GM04504 (cell line): ENCODE measurements around the gene TMCC2.
"Not testable (repeated sequence)": the region's sequence is repeated elsewhere in the genome, so short reads cannot be mapped to it uniquely, and the experiment has no call there.

Experiments
- DNase-seq: peaks from one replicate; pipeline ENCODE4 v3.0.0-alpha.2; 2012; ENCODE audit warnings: low read depth

The TMCC2 gene, protein sequence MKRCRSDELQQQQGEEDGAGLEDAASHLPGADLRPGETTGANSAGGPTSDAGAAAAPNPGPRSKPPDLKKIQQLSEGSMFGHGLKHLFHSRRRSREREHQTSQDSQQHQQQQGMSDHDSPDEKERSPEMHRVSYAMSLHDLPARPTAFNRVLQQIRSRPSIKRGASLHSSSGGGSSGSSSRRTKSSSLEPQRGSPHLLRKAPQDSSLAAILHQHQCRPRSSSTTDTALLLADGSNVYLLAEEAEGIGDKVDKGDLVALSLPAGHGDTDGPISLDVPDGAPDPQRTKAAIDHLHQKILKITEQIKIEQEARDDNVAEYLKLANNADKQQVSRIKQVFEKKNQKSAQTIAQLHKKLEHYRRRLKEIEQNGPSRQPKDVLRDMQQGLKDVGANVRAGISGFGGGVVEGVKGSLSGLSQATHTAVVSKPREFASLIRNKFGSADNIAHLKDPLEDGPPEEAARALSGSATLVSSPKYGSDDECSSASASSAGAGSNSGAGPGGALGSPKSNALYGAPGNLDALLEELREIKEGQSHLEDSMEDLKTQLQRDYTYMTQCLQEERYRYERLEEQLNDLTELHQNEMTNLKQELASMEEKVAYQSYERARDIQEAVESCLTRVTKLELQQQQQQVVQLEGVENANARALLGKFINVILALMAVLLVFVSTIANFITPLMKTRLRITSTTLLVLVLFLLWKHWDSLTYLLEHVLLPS

DNA sequence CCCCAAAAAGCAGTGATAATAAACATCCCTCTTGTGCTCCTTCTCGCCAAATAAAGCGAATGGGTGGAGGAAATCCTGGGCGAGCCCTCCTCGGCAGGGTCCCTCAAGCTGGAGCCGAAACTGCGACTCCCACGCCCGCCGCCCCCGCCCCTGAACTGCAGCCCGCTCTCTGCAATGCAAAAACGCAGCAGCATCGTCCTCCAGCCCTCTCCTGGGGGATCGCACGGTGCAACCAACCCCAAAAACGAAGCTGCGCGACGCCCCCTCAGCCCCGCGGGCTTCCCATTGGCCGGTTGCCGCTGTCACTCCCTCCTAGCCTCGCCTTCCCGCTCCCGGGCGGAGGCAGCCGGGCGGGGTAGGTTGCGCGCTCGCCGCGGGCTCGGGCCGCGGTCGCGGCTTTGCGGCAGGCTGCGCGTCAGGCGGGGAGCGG lies at the start of gene TMCC2:
TSS of gene TMCC2 (plus strand) at position 363 of the 430 bp plus-strand sequence. CDS start 619 bp downstream, outside the sequence.
- DNase-seq = peak; percentile 71

DNA sequence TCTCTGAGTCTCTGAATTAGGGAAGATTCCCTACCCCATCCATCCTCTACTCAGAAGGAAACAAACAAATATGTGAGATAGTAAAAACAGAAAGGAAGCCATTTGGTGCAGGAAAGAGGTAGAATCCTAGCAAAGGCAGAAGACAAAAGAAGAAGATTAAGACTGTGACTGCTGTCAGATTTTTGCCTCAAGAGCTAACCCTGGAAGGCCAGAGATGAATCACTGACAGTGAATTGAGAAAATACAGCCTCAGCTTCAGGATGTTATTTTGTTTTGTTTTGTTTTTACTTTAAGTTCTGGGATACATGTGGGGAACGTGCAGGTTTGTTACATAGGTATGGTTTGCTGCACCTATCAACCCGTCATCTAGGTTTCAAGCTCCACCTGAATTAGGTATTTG lies 47.9 kb upstream of the TMCC2 start:
- DNase-seq = no peak

DNA sequence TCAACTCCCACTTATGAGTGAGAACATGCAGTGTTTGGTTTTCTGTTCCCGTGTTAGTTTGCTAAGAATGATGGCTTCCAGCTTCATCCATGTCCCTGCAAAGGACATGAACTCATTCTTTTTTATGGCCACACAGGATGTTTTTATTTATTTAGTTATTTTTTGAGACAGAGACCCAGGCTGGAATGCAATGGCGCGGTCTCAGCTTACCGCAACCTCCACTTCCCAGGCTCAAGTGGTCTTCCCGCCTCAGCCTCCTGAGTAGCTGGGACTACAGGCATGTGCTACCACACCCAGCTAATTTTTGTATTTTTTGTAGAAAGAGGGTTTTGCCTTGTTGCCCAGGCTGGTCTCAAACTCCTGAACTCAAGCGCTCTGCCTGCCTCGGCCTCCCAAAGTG lies 47.4 kb upstream of the TMCC2 start:
- not testable (repeated sequence) for DNase-seq

DNA sequence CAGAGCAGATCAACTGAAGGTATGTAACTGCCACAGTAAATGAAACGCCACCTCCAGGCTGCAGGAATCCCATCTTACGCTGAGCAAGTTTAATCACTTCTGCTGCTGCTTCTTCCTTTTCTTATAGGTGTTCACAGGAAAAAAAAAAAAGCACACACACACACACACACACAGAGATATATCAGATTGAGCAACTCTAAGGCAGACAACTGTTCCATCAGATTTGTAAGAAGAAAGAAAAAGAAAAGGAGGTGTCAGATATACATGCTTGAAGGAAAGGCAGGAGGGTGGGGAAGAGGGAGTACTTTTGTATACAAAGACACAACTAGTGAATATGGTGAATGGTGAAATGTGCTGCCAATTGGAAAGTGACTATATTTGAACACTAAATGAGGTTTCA lies 44.8 kb upstream of the TMCC2 start:
- DNase-seq = no peak

DNA sequence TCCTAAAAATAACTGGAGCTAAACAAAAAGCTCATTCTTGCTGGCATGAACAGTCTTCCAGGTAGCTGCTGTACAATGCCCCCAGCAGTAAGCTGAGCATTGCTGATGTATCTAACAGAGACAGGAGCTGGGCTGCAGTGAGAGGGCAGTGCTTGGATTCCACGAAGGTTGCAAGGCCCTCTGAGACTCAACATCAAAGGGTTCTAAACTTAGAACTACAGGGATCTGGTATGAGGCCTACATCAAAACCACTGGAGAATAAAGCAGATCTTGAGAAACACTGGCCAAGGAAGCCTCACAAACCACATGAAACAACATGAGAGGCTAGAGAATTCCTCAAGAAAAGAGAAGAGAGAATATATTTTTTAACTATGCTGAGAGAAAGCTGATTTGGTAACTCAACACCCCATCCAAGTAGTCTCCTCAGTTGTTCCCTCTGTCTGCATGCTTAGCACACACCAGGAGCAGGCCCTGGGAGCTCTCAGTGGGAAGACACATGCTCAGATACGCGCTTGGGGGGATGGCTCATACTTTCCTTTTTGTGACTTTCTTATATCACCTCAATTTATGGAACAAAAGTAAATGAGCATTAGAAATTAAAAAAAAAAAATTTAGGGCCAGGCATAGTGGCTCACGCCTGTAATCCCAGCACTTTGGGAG lies 43.9 kb upstream of the TMCC2 start:
- no peak for DNase-seq

DNA sequence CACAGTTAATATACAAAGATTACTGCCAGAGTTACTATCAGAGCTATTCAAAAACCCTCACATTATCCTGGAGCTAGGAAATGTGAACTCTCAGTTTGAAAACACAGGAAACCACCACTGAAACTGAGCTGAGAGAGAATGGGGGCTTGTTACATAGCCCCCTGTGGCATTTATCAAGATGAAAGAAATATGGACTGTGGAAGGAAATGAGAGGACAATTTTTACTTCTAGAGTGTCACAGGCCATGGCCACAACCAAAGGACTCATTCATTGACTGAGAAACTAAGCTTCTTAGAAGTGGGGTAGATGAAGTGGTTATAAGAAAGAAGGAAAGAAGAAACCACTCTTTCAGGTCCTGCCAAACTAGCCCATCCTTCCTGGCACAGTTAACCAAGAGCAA lies 41.6 kb upstream of the TMCC2 start:
- DNase-seq = no peak

DNA sequence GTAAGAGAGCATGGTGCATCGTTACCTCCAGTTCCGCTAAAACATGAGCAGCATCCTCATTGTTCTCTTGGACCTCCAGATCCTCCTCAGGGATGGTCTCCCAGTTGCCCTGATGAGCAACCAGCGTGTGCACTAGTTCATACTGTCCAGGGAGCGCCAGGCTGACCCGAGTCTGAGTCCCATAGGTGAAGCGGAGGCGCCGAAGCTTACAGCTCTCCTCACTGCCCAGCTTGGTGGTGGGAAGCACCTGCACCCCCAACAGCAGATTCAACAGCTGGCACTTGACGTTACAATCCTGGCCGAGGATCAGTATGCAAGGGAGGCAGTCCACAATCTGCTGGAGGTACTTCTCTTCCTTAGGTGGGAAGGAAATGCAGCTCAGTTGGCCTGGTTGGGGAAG lies 40.3 kb upstream of the TMCC2 start:
- DNase-seq = no peak

DNA sequence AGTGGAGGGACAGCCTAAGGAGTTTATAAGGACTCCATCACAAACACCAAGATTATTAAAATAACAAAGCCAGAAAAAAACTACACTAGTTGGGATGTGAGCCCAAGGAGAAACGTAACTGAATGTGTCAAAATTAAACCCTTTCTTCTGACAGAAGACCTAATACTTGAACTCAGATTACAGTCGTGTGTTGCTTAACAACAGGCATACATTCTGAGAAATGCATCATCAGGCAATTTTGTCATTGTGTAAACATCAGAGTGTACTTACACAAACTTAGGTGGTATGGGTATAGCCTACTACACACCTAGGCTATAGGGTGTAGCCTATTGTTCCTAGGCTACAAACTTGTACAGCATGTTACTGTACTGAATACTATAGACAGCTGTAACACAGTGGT lies 39.6 kb upstream of the TMCC2 start:
- DNase-seq = no peak

DNA sequence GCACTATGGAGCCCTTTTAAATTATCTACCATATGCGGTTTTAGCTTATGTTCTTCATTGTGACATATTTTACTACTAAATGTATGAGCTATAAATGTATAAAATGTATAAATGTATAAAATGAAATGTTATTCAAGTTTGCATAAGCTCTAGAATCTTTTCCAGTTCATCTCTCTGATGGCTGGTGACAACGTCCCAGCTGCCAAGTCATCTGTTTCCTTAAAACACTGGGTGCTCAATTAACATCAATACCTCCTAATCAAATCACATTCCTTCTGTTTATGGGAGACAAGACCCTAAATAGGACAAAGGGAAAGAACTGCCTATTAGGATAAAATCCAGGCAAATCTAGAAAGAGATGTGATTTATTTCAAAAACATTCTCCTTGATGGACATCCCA lies 39.1 kb upstream of the TMCC2 start:
- no peak for DNase-seq

DNA sequence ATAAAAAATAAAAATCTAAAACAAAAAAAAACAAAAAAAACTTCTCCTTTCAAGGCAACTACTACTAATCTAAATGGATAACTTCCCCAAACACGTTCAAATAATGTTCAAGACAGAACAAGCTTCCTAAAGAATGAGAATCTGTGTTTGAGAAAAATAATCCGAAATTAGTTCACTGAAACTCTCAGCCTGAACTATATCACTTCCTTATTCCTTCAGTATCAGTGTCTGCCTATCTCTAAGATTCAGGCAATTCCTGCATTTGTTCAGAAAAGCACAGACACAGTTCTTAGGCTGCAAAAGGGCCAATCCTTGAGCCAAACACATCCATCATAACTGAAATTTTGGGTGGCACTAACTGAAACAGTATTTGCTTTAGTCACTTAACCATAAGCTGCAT lies 38.6 kb upstream of the TMCC2 start:
- DNase-seq = no peak

DNA sequence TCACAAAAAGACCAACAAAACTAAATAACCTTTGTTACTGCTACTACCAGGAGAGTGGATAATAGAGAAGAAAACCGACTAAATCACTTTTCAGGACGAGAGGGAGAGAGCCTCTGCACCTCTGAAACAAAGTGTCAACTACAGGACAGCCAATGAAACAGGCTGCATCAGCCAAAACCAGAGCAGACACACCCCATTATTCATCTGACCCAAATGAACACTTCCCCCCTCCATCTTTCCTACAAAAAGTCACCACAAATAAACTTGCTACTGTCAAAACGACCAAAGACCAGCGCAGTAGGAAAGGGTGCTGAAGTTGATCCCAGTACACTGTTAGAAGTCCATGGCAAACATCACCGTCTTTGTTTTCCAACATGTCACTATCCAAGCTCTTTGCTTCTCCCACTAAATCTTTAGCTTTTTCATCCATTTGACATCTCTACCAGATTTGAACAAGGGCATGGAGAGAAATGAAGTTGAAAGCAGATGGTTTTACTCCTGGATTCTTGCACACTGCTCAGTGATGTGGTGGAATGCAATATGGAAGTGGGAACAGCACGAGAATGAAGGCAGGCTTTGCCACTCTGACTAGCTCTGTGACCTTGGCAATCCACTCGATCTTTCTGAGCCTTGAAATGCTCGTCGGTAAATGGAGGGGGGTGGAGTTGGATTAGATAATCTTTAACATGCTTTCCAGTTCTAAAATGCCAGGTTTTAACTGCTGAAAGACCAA lies 36.7 kb upstream of the TMCC2 start:
- DNase-seq = no peak

DNA sequence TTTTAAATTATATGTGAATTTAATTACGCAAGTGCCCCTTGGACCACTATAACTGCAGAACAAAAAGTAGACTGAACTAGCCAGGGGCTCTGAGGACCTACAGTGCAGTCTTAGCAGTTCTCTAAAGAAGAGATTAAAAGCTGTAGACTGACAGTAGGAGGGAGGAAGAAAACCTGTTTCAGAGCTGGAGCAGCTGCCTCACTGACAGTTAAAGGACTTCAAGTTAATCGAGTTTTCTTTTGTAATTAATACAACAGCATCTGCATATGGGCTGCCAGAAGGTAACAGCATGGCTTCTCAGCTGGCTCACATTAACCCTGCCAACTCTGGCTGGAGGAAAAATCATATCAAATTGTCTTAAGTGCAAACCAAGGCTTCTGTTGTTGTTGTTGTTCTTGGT lies 36.1 kb upstream of the TMCC2 start:
- no peak for DNase-seq

DNA sequence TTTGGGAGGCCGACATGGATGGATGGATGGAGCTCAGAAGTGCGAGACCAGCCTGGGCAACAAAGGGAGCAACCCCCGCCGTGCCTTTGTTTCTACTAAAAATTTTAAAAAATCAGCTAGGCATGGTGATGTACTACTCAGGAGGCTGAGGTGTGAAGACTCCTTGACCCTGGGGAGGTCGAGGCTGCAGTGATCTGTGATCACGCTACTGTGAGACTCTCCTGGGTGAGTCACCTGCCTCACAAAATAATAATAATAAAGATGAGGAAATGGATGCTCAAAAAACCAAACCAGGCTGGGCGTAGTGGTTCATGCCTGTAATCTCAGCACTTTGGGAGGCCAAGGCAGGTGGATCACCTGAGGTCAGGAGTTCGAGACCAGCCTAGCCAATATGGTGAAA lies 35.5 kb upstream of the TMCC2 start:
- DNase-seq = no peak

DNA sequence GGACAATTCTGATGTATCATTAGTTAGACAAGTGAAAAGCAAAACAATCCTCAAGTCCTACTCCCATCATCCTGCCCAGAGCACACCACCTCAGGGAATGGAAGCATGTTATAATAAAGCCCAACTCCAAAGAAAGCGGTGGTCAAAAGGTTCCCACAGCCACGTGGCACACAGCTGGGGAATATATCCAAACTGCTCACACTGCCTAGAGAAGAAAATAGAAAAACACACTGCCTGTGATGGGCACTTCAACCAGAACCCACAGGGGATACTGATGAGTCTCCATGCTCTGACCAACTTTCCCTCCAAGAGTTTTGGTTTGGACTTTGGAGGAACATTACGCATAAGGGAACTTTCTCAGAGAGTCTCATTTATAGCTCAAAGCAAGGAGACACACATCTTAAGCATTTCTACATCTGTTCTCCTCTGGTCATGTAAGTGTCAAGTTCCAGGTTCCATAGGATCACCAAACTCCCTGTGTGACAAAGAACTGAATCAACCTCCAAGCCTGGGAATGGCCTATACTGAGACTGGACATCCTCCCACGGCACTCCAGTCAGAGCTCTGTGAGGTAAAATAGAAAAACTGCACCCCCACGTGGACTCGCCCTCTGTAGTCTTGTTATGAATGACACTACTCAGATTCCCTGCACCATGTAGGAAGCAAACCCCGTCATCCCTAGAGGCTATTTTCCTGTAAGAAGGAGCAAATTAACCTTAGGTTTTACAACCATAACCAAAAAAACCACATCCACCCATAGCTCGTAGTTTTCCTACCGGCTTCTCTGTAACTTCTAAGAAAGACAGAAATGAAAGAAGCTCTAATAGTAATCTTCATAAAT lies 28.4 kb upstream of the TMCC2 start:
- DNase-seq = no peak

DNA sequence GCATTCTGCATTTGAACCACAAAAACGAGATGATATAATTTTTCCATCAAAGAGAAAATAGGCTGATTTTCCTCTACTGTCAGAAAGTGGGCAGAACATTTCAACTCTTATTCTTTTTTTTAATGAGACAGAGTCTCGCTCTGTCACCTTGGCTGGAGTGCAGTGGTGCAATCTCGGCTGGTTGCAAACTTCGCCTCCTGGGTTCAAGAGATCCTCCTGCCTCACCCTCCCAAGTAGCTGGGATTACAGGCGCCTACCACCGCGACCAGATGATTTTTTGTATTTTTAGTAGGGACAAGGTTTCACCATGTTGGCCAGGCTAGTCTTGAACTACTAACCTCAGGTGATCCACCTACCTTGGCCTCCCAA lies 27.8 kb upstream of the TMCC2 start:
- DNase-seq = no peak

DNA sequence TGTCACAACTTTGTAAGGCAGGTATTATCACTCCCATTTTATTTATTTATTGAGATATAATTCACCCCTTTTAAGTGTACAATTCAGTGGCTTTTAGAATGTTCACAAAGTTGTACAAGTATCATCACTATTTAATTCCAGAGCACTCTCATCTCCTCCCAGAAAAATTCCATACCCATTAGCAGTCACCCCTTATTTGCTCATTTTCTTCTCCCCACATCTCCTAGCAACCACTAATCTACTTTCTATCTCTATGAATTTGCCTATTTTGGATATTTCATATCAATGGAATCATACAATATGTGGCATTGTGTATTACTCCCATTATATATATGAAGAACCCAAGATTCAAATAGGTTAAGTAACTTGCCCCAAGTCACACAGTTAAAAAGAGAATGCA lies 23.2 kb upstream of the TMCC2 start:
- no peak for DNase-seq

DNA sequence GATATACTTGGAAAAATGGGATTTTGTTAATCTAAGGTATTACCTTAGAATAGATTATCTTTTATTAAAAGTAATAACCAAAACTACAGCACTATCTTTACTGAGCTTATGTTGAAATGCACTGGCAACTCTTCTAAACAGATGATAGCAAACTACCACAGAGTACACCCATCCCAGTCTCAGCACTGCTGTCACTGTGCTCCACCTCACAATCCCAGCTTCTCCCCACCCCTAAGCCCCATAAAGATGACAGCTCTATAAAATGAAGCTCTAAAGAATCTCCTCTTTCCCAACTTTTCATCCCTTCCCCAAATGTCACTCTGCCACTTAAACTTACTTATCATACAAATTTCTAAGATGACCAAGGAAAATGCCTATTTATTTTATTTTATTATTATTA lies 22.7 kb upstream of the TMCC2 start:
- DNase-seq = no peak

DNA sequence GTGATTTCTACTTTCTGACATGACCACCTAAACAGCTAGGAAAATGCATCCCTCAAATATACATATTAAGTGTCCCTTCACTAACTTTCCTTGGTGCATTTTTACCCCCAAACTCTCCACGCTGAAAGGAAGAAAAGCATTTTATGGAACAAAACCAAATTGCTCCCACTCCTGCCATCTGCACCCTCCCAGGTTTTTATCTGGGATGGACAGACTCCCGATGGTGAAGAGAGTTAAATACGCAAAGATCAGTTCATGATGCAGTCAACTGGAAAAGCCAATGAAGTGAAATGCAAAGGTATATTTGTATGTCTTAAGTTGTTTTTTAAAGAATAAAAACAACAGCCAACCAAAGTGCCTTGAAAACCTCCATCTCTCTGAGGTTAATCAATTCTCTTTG lies 18.9 kb upstream of the TMCC2 start:
- no peak for DNase-seq

DNA sequence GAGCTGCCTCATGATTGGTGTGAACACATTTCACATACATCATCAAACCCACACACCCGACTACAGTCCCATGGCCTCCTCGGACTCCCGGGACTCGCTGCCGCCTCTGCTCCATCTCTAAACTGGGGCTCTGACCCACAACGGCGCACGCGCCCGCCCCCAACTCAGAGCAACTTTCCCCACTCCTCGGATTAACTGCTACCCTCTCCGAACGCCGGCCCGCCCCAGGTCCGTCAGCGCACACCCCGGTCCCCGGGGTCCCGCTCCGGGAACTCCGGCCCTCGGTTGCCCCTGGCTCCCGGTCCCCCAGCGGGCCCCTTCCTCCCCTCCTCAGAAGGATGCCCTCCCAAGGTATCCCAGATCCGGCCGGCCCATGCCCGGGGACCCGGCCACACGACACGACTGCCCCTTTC lies 17.0 kb upstream of the TMCC2 start:
- no peak for DNase-seq

DNA sequence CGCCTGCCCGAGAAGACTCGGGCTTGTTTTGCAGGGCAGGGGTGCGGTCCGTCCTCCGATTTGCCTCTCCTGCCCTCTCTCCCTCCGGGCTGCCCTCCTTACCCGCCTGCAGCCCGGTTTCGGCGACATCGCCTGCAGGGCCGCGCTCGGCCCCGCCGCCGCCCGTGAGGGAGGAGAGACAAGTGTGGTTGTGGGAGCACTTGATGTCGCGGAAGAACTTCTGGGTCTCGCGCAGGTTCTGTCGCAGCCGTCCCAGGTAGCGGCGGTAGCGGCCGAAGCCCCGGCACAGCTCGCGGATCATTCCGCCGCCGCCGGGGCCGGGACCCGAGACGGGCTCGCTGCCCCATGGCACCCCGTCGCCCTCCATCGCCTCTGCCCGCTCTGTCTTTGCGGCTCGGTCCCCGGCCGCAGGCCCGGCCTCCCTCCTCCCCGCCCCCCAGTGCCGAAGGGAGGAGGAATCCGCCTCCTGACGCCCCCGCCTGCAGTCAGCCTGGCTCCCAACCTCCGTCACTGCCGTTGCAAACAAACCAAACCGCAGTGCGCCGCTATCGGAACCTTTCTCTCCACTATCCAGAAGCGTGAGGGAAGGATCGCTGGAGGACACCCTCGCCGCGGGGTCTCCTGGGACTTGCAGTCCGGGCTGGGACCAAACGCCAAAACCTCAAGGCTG lies 16.4 kb upstream of the TMCC2 start, which contains the start of gene DSTYK:
TSS of gene DSTYK (minus strand) at position 534 of the 670 bp plus-strand sequence. CDS start at position 367, 167 bp downstream.
- peak; percentile 93 for DNase-seq
